ENCODE results near the gene ADK.

DNA sequence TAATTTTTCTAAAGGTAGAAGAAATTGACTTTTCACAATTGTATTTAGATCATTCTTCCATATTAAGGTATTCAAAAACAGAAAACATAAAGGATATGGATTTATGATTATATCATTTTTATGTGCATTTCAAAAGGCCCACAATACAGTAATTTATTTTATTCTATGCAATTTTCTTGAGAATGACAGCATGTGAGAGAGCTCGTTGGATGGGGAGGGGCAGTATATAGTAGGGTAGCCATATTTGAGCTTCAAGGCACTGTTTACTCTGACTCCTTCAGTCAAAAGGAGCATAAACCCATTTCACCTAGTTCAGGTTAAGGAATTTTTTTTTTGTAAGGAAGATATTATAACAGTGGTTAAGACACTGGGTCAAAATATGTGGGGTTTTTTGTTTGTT, 534.5 kb downstream of the ADK start:
- no peak for TF ChIP-seq POLR2AphosphoS5 (IDR thresholded peaks at IDR 0.05)
- TF ChIP-seq, protein P1, sequence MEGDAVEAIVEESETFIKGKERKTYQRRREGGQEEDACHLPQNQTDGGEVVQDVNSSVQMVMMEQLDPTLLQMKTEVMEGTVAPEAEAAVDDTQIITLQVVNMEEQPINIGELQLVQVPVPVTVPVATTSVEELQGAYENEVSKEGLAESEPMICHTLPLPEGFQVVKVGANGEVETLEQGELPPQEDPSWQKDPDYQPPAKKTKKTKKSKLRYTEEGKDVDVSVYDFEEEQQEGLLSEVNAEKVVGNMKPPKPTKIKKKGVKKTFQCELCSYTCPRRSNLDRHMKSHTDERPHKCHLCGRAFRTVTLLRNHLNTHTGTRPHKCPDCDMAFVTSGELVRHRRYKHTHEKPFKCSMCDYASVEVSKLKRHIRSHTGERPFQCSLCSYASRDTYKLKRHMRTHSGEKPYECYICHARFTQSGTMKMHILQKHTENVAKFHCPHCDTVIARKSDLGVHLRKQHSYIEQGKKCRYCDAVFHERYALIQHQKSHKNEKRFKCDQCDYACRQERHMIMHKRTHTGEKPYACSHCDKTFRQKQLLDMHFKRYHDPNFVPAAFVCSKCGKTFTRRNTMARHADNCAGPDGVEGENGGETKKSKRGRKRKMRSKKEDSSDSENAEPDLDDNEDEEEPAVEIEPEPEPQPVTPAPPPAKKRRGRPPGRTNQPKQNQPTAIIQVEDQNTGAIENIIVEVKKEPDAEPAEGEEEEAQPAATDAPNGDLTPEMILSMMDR (IDR thresholded peaks at IDR 0.05) = no peak

Data from stomach (tissue), 4 donors.